Left lung (tissue), 10 donors: ENCODE data around the gene BRAP. TPM values are rescaled to one million over a fixed set of nuclear protein-coding genes. Genes with fewer than 3 reads are reported as not detected.
"Not testable (repeated sequence)": the region's sequence is repeated elsewhere in the genome, so short reads cannot be mapped to it uniquely, and the experiment has no call there.

ENCODE experiments used
- ATAC-seq: fragments of 200-7000 bp; cut with Tn5 transposase; one replicate; pipeline ENCODE4 v1.9.1; 2020; ENCODE audit warnings: moderate library complexity
- DNase-seq, 4 donors: peaks; one replicate each; pipeline ENCODE4 v3.0.0-alpha.2; 2013 to 2020
- H3K27ac ChIP-seq, 2 donors: fragments of 200-600 bp; sonication (generic) in 1 of 2; one replicate each; pipeline versions ENCODE4 v1.5.0 to v1.8.0; 2020 to 2021
- H3K27me3 ChIP-seq, 2 donors: fragments of 200-600 bp; sonication (generic) in 1 of 2; one replicate each; pipeline versions ENCODE4 v1.5.0 to v1.8.0; 2020 to 2021
- H3K36me3 ChIP-seq, 2 donors: fragments of 200-600 bp; sonication (generic) in 1 of 2; one replicate each; pipeline versions ENCODE4 v1.5.0 to v1.8.0; 2020 to 2021
- H3K4me1 ChIP-seq, 2 donors: fragments of 200-600 bp; one replicate each; pipeline ENCODE4 v1.8.0; 2021
- H3K4me3 ChIP-seq, 2 donors: fragments of 200-600 bp; sonication (generic) in 1 of 2; one replicate each; pipeline versions ENCODE4 v1.5.0 to v1.8.0; 2020 to 2021; ENCODE audit warnings: mild to moderate bottlenecking in 1 of 2
- H3K9me3 ChIP-seq, 2 donors: fragments of 200-600 bp; sonication (generic) in 1 of 2; one replicate each; pipeline versions ENCODE4 v1.5.0 to v1.8.0; 2020 to 2021
- CTCF ChIP-seq, 2 donors: fragments of 200-600 bp; sonication (generic) in 1 of 2; IDR thresholded peaks; one replicate each; pipeline versions ENCODE4 v1.5.0 to v1.8.0; 2021; ENCODE audit warnings: antibody characterized with exemption in 2 of 2
- intact Hi-C, 2 donors: fragments of 100-400 bp; cut with DNase I; formaldehyde crosslinking; loops; one replicate each; pipeline versions ENCODE4 v1.11.2 to v1.14.2; 2022
- polyA plus RNA-seq, 6 donors: library from polyadenylated mRNA; unstranded; fragments of 120-200 nt; gene quantifications; one replicate each; pipeline ENCODE4 v1.2.1, GENCODE V29; 2013; ENCODE audit not compliant: insufficient read length in 6 of 6
- total RNA-seq, 2 donors: library from RNA; stranded (reverse); fragmentation: NEBNext Ultra II Directional; extraction: Animal tissue kit (Norgen Biotek cat#: 25700); gene quantifications; one replicate each; pipeline ENCODE4 v1.2.1, GENCODE V29; 2021
- donor health status: DM: no; HTN: yes; CAD: no.
- donor health status: DM: no; HTN: no; CAD: no.

BRAP gene
- total and polyA plus RNA-seq, 8 donors: 15.2 to 20.1 (median 18.2) TPM

DNA sequence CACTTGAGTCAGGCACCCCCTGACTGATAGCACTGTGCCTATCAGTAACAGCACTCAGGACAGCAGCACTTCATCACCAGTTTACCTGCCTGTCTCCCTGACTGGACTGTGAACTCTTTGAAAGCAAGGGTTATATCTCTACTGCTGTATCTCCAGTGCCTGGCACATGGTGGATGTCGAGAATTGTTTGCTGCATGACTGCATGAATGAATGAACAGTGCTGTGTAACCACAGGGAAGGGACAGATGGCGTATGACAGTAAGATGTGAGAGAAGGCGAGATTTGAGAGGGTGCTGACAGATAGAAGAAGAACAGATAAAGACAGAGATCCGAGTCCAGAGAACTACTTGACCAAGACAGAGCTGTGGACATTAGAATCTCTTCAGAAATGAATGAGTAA is 29.7 kb downstream of the BRAP start:
- H3K27me3 ChIP-seq: no peaks in the 10 kb centered on the region
- no peak overlapping the region for H3K4me3 ChIP-seq
- peaks cover 3 to 100% of the 10 kb centered on the region in 2 donors for H3K36me3 ChIP-seq
- no peaks in the 10 kb centered on the region for H3K9me3 ChIP-seq
- no peak for ATAC-seq
- no peak for TF ChIP-seq CTCF (IDR thresholded peaks at IDR 0.05)
- no peaks in the 10 kb centered on the region for H3K4me1 ChIP-seq
- intact Hi-C loops: no loop called here
- H3K27ac ChIP-seq: no peak overlapping the region
- no peak for DNase-seq

DNA sequence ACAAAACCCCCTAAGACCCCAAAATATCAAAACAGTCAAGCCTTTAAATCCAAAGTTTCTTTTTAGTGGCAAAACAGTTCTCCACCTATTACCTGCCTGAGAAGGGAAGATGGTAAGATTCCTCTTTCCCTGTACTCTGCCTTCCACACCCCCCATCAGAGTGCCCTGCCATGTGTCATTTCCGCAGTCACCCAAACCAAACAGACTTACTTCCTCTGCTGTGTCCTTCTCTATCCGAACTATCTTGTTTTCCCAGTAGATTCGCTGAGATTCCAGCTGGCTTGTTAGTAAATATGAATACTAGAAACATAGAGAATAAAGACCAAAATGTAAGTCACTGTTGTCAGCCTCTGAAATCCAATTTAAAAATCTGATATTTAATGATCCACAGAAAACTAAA is 30.4 kb downstream of the BRAP start:
- no peak for TF ChIP-seq CTCF (IDR thresholded peaks at IDR 0.05)
- no peak for DNase-seq
- no peak for ATAC-seq
- H3K9me3 ChIP-seq: no peaks in the 10 kb centered on the region
- intact Hi-C loops: no loop called here
- no peak overlapping the region for H3K27ac ChIP-seq
- no peaks in the 10 kb centered on the region for H3K4me1 ChIP-seq
- H3K4me3 ChIP-seq: no peak overlapping the region
- H3K36me3 ChIP-seq: peaks cover 3 to 100% of the 10 kb centered on the region in 2 donors
- H3K27me3 ChIP-seq: no peaks in the 10 kb centered on the region

DNA sequence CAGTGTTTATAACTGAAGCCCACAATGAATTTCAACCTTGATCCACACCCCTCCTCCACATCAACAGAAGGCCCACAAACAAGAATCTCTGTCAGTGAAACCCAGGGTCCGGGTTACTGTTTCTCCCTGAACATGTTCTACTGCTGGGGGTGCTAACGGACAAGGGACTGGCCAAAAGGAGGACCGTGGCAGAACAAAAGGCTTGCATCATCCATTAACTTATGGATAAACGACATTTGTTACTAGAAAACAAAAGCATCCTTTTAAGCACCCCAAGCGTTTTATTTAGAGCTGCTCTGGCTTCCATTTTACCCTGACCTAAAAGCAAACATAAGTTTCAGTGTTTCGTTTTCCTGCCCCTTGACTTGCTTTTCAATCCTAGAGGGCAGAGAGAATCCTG is 32.2 kb downstream of the BRAP start:
- intact Hi-C loops: no loop called here

DNA sequence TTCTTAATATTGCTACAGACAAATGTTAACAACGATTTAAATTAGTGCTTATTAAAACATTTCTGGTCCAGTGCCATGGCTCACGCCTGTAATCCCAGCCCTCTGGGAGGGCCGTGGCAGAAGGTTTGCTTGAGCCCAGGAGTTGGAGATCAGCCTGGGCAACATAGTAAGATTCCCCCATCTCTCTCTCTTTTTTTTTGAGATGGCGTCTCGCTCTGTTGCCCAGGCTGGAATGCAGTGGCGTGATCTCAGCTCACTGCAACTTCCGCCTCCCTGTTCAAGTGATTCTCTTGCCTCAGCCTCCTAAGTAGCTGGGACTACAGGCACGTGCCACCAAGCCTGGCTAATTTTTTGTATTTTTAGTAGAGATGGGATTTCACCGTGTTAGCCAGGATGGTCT is 33.2 kb downstream of the BRAP start:
- H3K4me1 ChIP-seq, H3K27ac ChIP-seq, H3K4me3 ChIP-seq, ATAC-seq, H3K9me3 ChIP-seq, intact Hi-C loops, H3K27me3 ChIP-seq, DNase-seq: not testable (repeated sequence)
- H3K36me3 ChIP-seq: peaks cover 0 to 100% of the 10 kb centered on the region in 2 donors

More for the DNA sequence above, 32.2 kb downstream of the BRAP start:
- no peak for DNase-seq
- TF ChIP-seq CTCF (IDR thresholded peaks at IDR 0.05): no peak
- Histone ChIP-seq H3K36me3 (peaks cover 0 to 100% of the 10 kb centered on the region in 2 donors), H3K27ac (no peak overlapping the region), H3K4me1 (no peaks in the 10 kb centered on the region), H3K4me3 (no peak overlapping the region), H3K27me3 (no peaks in the 10 kb centered on the region), H3K9me3 (no peaks in the 10 kb centered on the region)
- no peak for ATAC-seq

- intact Hi-C loops: no loop called here
- no peak overlapping the region for H3K27ac ChIP-seq
- no peak for TF ChIP-seq CTCF (IDR thresholded peaks at IDR 0.05)
- H3K36me3 ChIP-seq: peaks cover 0 to 100% of the 10 kb centered on the region in 2 donors
- H3K27me3 ChIP-seq: no peaks in the 10 kb centered on the region
- H3K4me1 ChIP-seq: no peaks in the 10 kb centered on the region
- ATAC-seq: no peak
- H3K4me3 ChIP-seq: no peak overlapping the region
- DNase-seq: no peak
- H3K9me3 ChIP-seq: no peaks in the 10 kb centered on the region
These were observed 34.8 kb downstream of the BRAP start for GRCh38 chr12:111650912-111651311.

- peak in 2 of 4 donors; percentile 49 to 54 for DNase-seq
- peak; percentile 83 for ATAC-seq
- no peaks in the 10 kb centered on the region for H3K9me3 ChIP-seq
- H3K36me3 ChIP-seq: peaks cover 0 to 96% of the 10 kb centered on the region in 2 donors
- H3K27me3 ChIP-seq: no peaks in the 10 kb centered on the region
- H3K4me1 ChIP-seq: no peaks in the 10 kb centered on the region
- H3K27ac ChIP-seq: peak overlapping the region; percentile 62 to 79
- H3K4me3 ChIP-seq: no peak overlapping the region
- intact Hi-C loops: no loop called here
- TF ChIP-seq CTCF (IDR thresholded peaks at IDR 0.05): no peak
These were observed 40.3 kb downstream of the BRAP start for GRCh38 chr12:111645433-111645832.
